ENCODE data around the gene SFTA2. TPM values are rescaled to one million over a fixed set of nuclear protein-coding genes. Genes with fewer than 3 reads are reported as not detected.

The SFTA2 gene
- total and polyA plus RNA-seq, 10 donors = 0.08 to 2.6 (median 0.47) TPM; not detected in 7

- peak; percentile 45 for DNase-seq
- Histone ChIP-seq H3K36me3 (peaks cover 0 to 83% (median 35%) of the 10 kb centered on the region in 6 donors), H3K27me3 (replicated peaks in 1 of 7) (no peaks in the 10 kb centered on the region), H3K4me3 (no peak overlapping the region), H3K4me1 (no peaks in the 10 kb centered on the region), H3K9me3 (no peaks in the 10 kb centered on the region), H3K27ac (no peak overlapping the region)
- intact Hi-C loops (cut with DNase I; ENCODE audit: low total_unique reads) = no loop called here
- WGBS, 5 donors = 85 to 96% (median 92%) methylated on average over 13 of the region's 13 CpGs
- TF ChIP-seq POLR2A (IDR thresholded peaks at IDR 0.05) = no peak
- TF ChIP-seq, protein P1, sequence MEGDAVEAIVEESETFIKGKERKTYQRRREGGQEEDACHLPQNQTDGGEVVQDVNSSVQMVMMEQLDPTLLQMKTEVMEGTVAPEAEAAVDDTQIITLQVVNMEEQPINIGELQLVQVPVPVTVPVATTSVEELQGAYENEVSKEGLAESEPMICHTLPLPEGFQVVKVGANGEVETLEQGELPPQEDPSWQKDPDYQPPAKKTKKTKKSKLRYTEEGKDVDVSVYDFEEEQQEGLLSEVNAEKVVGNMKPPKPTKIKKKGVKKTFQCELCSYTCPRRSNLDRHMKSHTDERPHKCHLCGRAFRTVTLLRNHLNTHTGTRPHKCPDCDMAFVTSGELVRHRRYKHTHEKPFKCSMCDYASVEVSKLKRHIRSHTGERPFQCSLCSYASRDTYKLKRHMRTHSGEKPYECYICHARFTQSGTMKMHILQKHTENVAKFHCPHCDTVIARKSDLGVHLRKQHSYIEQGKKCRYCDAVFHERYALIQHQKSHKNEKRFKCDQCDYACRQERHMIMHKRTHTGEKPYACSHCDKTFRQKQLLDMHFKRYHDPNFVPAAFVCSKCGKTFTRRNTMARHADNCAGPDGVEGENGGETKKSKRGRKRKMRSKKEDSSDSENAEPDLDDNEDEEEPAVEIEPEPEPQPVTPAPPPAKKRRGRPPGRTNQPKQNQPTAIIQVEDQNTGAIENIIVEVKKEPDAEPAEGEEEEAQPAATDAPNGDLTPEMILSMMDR (IDR thresholded peaks at IDR 0.05 in 8 of 11, conservative IDR thresholded peaks at IDR 0.05 in 3 of 11) = no peak
- TF ChIP-seq POLR2AphosphoS5 (IDR thresholded peaks at IDR 0.05) = no peak
These were observed 35.4 kb downstream of the SFTA2 start for GRCh38 chr6:30896541-30896940.

DNA sequence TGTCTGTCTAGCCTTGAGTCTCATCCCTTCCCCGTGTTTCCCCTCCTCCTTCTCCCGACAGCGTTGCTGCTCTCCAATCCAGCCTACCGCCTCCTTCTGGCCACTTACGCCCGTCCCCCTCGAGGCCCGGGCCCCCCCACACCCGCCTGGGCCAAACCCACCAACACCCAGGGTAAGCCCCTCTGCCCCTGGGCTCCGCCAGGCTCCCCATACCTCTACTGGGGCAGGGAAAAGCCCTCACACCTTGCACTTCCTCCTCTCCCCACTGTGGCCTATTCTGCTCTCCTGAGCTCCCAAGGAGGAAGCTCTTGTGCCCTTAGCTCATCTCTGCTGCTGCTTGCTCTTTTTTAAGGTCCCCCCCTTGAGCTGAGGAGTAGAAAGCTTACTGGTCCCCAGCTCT is 36.6 kb downstream of the SFTA2 start:
- intact Hi-C loops (cut with DNase I; ENCODE audit: low total_unique reads) = no loop called here
- Histone ChIP-seq H3K4me1 (no peaks in the 10 kb centered on the region), H3K36me3 (peaks cover 0 to 92% (median 38%) of the 10 kb centered on the region in 6 donors), H3K27me3 (replicated peaks in 1 of 7) (no peaks in the 10 kb centered on the region), H3K4me3 (no peak overlapping the region), H3K27ac (no peak overlapping the region), H3K9me3 (no peaks in the 10 kb centered on the region)
- no peak for TF ChIP-seq POLR2A (IDR thresholded peaks at IDR 0.05)
- TF ChIP-seq POLR2AphosphoS5 (IDR thresholded peaks at IDR 0.05) = no peak
- TF ChIP-seq, protein P1 (IDR thresholded peaks at IDR 0.05 in 8 of 11, conservative IDR thresholded peaks at IDR 0.05 in 3 of 11) = no peak
- peak; percentile 34 for DNase-seq
- WGBS, 5 donors = 78 to 87% (median 83%) methylated on average over 10 of the region's 10 CpGs

DNA sequence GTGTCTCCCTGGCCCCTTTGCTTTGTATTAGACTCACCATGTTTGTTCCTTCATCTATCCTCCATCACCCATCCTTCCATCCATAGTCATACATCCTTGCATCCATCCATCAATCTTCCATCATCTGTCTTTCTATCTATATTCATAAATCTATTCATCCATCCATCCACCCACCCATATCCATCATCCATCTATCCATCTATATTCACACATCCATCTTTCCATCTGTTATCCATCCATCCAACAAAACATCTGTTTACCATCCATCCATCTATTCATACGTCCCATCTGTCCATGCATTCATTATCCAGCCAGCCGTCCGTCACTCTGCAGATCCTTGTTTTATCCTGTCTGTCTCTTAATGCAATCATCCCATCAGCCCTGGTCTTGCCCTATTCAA is 37.0 kb downstream of the SFTA2 start:
- no peaks in the 10 kb centered on the region for H3K9me3 ChIP-seq
- H3K4me1 ChIP-seq = no peaks in the 10 kb centered on the region
- H3K36me3 ChIP-seq = peaks cover 0 to 96% (median 40%) of the 10 kb centered on the region in 6 donors
- 94 to 97% (median 94%) methylated on average over 3 of the region's 3 CpGs for WGBS, 5 donors
- H3K27me3 ChIP-seq (replicated peaks in 1 of 7) = no peaks in the 10 kb centered on the region
- no peak for DNase-seq
- intact Hi-C loops (cut with DNase I; ENCODE audit: low total_unique reads) = no loop called here
- TF ChIP-seq POLR2A (IDR thresholded peaks at IDR 0.05) (no peak), POLR2AphosphoS5 (IDR thresholded peaks at IDR 0.05) (no peak)
- TF ChIP-seq, protein P1 (IDR thresholded peaks at IDR 0.05 in 8 of 11, conservative IDR thresholded peaks at IDR 0.05 in 3 of 11) = no peak
- H3K27ac ChIP-seq = no peak overlapping the region
- no peak overlapping the region for H3K4me3 ChIP-seq

DNA sequence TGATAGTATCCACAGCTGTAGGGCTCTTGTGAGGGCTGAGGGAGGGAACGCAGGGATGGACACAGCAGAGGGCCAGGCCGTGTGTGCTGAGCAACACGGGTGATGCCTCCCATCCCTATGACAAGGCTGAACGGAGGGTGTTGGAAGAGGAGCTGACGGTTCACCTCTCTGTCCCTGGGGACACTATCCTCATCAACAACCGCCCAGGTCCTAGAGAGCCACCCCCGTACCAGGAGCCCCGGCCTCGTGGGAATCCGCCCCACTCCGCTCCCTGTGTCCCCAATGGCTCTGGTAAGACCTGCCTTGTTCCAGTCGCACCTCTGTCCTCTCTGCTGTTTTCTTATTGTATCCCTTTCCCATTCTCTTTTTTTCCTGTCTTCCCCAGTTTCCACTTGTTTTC is 37.6 kb downstream of the SFTA2 start:
- DNase-seq = peak; percentile 51
- no peak for TF ChIP-seq POLR2A (IDR thresholded peaks at IDR 0.05)
- TF ChIP-seq, protein P1 (IDR thresholded peaks at IDR 0.05 in 8 of 11, conservative IDR thresholded peaks at IDR 0.05 in 3 of 11) = no peak
- no peak for TF ChIP-seq POLR2AphosphoS5 (IDR thresholded peaks at IDR 0.05)

More for the DNA sequence above, 37.6 kb downstream of the SFTA2 start:
- intact Hi-C loops (cut with DNase I; ENCODE audit: low total_unique reads) = no loop called here
- H3K4me3 ChIP-seq = no peak overlapping the region
- no peak overlapping the region for H3K27ac ChIP-seq
- H3K36me3 ChIP-seq = peaks cover 0 to 97% (median 41%) of the 10 kb centered on the region in 6 donors
- no peaks in the 10 kb centered on the region for H3K27me3 ChIP-seq (replicated peaks in 1 of 7)
- H3K4me1 ChIP-seq = no peaks in the 10 kb centered on the region
- no peaks in the 10 kb centered on the region for H3K9me3 ChIP-seq
- WGBS, 5 donors = 87 to 96% (median 90%) methylated on average over 12 of the region's 12 CpGs

Data from spleen (tissue), 11 donors.